Kidney (tissue), 22 donors: ENCODE results near the gene MT3. TPM values are rescaled to one million over a fixed set of nuclear protein-coding genes. Genes with fewer than 3 reads are reported as not detected.

Experiments used
- DNase-seq, 5 donors: peaks; one replicate each; pipeline ENCODE4 v3.0.0-alpha.2; 2013 to 2020
- FAIRE-seq: peaks from 2 replicates; lab custom pipeline; 2012; peaks lifted over from hg19 to GRCh38; lab: Jason Lieb, UNC
- H3K27ac ChIP-seq, 2 donors: one replicate each; pipeline ENCODE4 v1.7.0; 2013; ENCODE audit warnings: low read depth in 2 of 2, low read length in 2 of 2, inconsistent platforms in 1 of 2
- H3K27me3 ChIP-seq: one replicate; pipeline ENCODE4 v1.7.1; 2013; ENCODE audit warnings: low read length, inconsistent platforms; ENCODE audit not compliant: control insufficient read depth, insufficient read depth
- H3K36me3 ChIP-seq, 3 donors: one replicate each; pipeline versions ENCODE4 v1.7.0 to v1.7.1; 2013; ENCODE audit warnings: low read length in 3 of 3, control low read depth in 1 of 3, inconsistent platforms in 1 of 3; ENCODE audit not compliant: insufficient read depth in 3 of 3, control insufficient read depth in 2 of 3
- H3K4me1 ChIP-seq, 3 donors: one replicate each; pipeline versions ENCODE4 v1.7.0 to v1.7.1; 2013; ENCODE audit warnings: low read length in 3 of 3, inconsistent platforms in 1 of 3, low read depth in 1 of 3; ENCODE audit not compliant: control insufficient read depth in 2 of 3, insufficient read depth in 2 of 3
- H3K4me3 ChIP-seq, 3 donors: one replicate each; pipeline versions ENCODE4 v1.7.0 to v1.8.1; 2013; ENCODE audit warnings: low read length in 3 of 3, control low read depth in 1 of 3, inconsistent platforms in 1 of 3
- H3K9ac ChIP-seq, 3 donors: one replicate each; pipeline versions ENCODE4 v1.7.0 to v1.7.1; 2013; ENCODE audit warnings: low read length in 3 of 3, control low read depth in 1 of 3, inconsistent platforms in 1 of 3
- H3K9me3 ChIP-seq, 3 donors: one replicate each; pipeline versions ENCODE4 v1.7.0 to v1.7.1; 2013; ENCODE audit warnings: low read length in 3 of 3, control low read depth in 1 of 3, inconsistent platforms in 1 of 3; ENCODE audit not compliant: control insufficient read depth in 2 of 3, insufficient read depth in 1 of 3
- intact Hi-C: fragments of 100-400 bp; cut with DNase I; formaldehyde crosslinking; loops from one replicate; pipeline ENCODE4 v1.11.1; 2022
- long read RNA-seq, 10 donors: library from polyadenylated mRNA in 1 of 10; unstranded in 1 of 10; transcript quantifications; one replicate each; pipeline ENCODE4 v2.0.0 and lab custom pipeline, GENCODE V29; 2021 to 2026
- polyA plus RNA-seq: library from polyadenylated mRNA; stranded (reverse); fragments of 350-450 nt; fragmentation: Illumina TruSeq; extraction: RNeasy Lipid Tissue Mini Kit (QIAGEN cat#74804); gene quantifications from one replicate; pipeline ENCODE4 v1.2.3, GENCODE V29; 2014; ENCODE audit warnings: low read depth, low replicate concordance; ENCODE audit not compliant: insufficient read depth
- total RNA-seq: library from RNA; stranded (reverse); fragmentation: NEBNext Ultra II Directional; extraction: Animal tissue kit (Norgen Biotek cat#: 25700); gene quantifications from one replicate; pipeline ENCODE4 v1.2.1, GENCODE V29; 2021
- TF ChIP-seq, protein P1 (sequence below): IDR thresholded peaks from 3 replicates; pipeline ENCODE4 v1.5.1; 2012; ENCODE audit warnings: mild to moderate bottlenecking, moderate library complexity, borderline replicate concordance; ENCODE audit not compliant: insufficient read depth; ENCODE audit errors: extremely low read depth
- donor health status: control.
- donor health status: control.
- donor health status: control.
- donor health status: control.
- donor health status: control.
- donor health status: DM: yes; HTN: yes; CAD: no.
- donor health status: Normal renal cell carcinoma (clear cell type).

The MT3 gene
- not detected for total RNA-seq
- polyA plus RNA-seq: 25.5 TPM
- long read RNA-seq, donor 1, partial matches to known transcripts: 0 of 1 reads
- long read RNA-seq, donor 1, other reads (novel, unspliced or antisense): 0 of 1 reads
- long read RNA-seq, donor 2: 0 reads
- long read RNA-seq, donor 3: 0 reads
- long read RNA-seq, donor 4, partial matches to known transcripts: 0 of 3 reads
- long read RNA-seq, donor 4, other reads (novel, unspliced or antisense): 0 of 3 reads
- long read RNA-seq, donor 5: 0 reads
- long read RNA-seq, donor 6, partial matches to known transcripts: 0 of 1 reads
- long read RNA-seq, donor 6, other reads (novel, unspliced or antisense): 0 of 1 reads
- long read RNA-seq, donor 7: 0 reads
- long read RNA-seq, donor 8: 0 reads
- long read RNA-seq, donor 9, partial matches to known transcripts: 0 of 4 reads
- long read RNA-seq, donor 9, other reads (novel, unspliced or antisense): 0 of 4 reads
- long read RNA-seq, donor 10, partial matches to known transcripts: 0 of 1 reads
- long read RNA-seq, donor 10, other reads (novel, unspliced or antisense): 0 of 1 reads

DNA sequence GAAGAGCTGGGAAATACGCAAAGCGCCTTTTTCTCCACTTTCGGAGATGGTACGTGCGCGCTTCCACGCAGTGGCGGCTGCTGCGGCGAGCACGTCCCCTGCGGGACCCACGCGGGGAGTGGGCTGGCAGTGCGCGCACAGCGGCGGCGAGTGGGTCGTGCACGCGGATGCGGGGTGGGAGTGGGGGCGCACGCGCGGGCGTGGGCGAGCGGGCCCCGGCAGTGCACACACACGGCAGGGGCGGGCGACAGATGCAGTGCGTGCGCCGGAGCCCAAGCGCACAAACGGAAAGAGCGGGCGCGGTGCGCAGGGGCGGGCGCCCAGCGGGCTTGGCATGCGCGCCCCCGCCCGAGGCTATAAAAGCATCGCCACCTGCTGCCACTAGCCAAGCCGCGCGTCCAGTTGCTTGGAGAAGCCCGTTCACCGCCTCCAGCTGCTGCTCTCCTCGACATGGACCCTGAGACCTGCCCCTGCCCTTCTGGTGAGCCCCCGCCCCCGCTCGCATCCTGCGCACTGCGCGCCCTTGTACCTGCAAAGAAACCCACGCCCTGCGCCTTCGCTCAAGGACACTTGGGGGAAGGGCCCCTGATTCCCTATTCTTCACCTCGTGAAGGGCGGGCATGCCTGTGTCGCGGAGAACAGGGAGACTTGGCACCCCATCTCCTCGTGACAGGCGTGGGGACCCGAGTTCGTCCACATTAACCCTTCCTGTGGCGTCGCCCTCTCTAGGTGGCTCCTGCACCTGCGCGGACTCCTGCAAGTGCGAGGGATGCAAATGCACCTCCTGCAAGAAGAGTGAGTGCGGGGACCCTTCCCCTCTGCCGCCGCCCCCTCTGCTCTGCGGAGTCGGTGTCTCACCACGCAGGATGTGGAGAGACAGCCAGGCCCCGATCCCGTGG lies at the start of gene MT3:
TSS of gene MT3 (plus strand) at position 388 of the 899 bp plus-strand sequence. CDS start at position 451, 63 bp downstream.
- TF ChIP-seq, protein P1, sequence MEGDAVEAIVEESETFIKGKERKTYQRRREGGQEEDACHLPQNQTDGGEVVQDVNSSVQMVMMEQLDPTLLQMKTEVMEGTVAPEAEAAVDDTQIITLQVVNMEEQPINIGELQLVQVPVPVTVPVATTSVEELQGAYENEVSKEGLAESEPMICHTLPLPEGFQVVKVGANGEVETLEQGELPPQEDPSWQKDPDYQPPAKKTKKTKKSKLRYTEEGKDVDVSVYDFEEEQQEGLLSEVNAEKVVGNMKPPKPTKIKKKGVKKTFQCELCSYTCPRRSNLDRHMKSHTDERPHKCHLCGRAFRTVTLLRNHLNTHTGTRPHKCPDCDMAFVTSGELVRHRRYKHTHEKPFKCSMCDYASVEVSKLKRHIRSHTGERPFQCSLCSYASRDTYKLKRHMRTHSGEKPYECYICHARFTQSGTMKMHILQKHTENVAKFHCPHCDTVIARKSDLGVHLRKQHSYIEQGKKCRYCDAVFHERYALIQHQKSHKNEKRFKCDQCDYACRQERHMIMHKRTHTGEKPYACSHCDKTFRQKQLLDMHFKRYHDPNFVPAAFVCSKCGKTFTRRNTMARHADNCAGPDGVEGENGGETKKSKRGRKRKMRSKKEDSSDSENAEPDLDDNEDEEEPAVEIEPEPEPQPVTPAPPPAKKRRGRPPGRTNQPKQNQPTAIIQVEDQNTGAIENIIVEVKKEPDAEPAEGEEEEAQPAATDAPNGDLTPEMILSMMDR: no peak
- Histone ChIP-seq H3K9me3 (no peaks in the 10 kb centered on the region), H3K27ac (no peak within 1 kb of the TSS), H3K4me1 (peaks cover 0 to 6% (median 0%) of the 10 kb centered on the region in 3 donors), H3K27me3 (peaks cover 7% of the 10 kb centered on the region), H3K4me3 (peak within 1 kb of the TSS in 2 of 3 donors; percentile 19 to 49), H3K36me3 (no peaks in the 10 kb centered on the region), H3K9ac (no peak within 1 kb of the TSS)
- intact Hi-C loops: no loop called here
- FAIRE-seq (no peak), DNase-seq (peak in 4 of 5 donors; percentile 56 to 75 (median 62))

DNA sequence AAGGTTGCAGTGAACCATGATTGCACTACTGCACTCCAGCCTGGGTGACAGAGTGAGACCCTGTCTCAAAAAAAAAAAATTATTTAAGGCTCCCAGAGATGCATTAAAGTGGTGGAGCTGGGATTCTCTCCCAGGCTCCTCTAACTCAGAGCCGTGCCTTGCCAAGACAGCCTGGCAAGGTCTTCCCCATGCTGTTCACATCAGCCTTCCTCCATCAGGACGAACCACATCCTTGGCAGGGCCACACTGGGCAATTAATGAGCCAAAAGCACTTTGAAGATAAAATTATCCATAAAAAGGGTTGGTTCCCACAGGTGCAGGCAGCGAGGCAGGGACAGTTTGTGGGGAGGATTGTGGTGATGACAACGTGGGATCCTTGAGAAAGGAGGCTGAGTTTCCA lies 49.7 kb upstream of the MT3 start:
- TF ChIP-seq, protein P1: no peak
- Histone ChIP-seq H3K36me3 (no peaks in the 10 kb centered on the region), H3K9ac (no peak overlapping the region), H3K9me3 (no peaks in the 10 kb centered on the region), H3K4me3 (no peak overlapping the region), H3K27ac (no peak overlapping the region), H3K27me3 (no peaks in the 10 kb centered on the region), H3K4me1 (no peaks in the 10 kb centered on the region)
- DNase-seq (no peak), FAIRE-seq (no peak)
- intact Hi-C loops: no loop called here

DNA sequence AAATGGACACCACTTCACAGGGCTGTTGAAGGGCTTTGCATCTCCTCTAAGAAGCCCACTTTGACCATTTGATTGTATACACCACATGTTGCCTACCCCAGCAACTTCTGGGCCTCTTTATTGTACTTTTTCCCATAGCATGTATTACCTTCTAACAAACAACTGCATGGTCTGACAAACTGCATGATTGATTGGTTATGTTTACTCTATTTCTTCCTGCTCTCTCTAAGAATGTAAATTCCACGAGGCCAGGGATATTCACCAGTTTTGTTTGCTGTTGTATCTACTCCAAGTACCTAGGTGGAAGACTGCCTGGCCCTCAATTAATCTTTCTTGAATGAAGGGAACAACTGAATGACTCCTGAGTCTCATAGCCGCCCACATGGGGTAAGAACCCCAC lies 47.3 kb upstream of the MT3 start:
- no peaks in the 10 kb centered on the region for H3K9me3 ChIP-seq
- DNase-seq (no peak), FAIRE-seq (no peak)
- no peaks in the 10 kb centered on the region for H3K27me3 ChIP-seq
- no peak overlapping the region for H3K27ac ChIP-seq
- H3K36me3 ChIP-seq: no peaks in the 10 kb centered on the region
- intact Hi-C loops: no loop called here
- H3K4me3 ChIP-seq: no peak overlapping the region
- TF ChIP-seq, protein P1: no peak
- H3K4me1 ChIP-seq: no peaks in the 10 kb centered on the region
- H3K9ac ChIP-seq: no peak overlapping the region
